Progenitor cell of endocrine pancreas (in vitro differentiated cells): ENCODE results near the gene LPP. TPM values are rescaled to one million over a fixed set of nuclear protein-coding genes. Genes with fewer than 3 reads are reported as not detected.
A peak's percentile ranks its signal among the peaks of the same experiment; 100 is the strongest.

Experiments used
- DNase-seq: peaks from one replicate; pipeline ENCODE4 v3.0.0; 2021; ENCODE audit warnings: low spot score; ENCODE audit not compliant: unreplicated experiment
- H3K27ac Mint-ChIP-seq: 2 replicates; pipeline ENCODE4 v1.8.0; 2021; ENCODE audit warnings: mild to moderate bottlenecking, moderate library complexity, mixed read lengths
- H3K27me3 Mint-ChIP-seq: 2 replicates; pipeline ENCODE4 v1.8.0; 2021; ENCODE audit warnings: mixed read lengths
- H3K36me3 Mint-ChIP-seq: 2 replicates; pipeline ENCODE4 v1.8.0; 2022; ENCODE audit warnings: mixed read lengths; ENCODE audit not compliant: insufficient read depth
- H3K4me1 Mint-ChIP-seq: 2 replicates; pipeline ENCODE4 v1.8.0; 2021; ENCODE audit warnings: low read depth, mixed read lengths
- H3K4me3 Mint-ChIP-seq: 2 replicates; pipeline ENCODE4 v1.8.0; 2021; ENCODE audit warnings: low read depth, mild to moderate bottlenecking, moderate library complexity, mixed read lengths
- H3K9me3 Mint-ChIP-seq: 2 replicates; pipeline ENCODE4 v1.8.0; 2021; ENCODE audit warnings: low read depth, mixed read lengths
- total RNA-seq: library from RNA; stranded (reverse); gene quantifications from 2 replicates; pipeline ENCODE4 v1.2.1, GENCODE V29; 2021
- TF ChIP-seq, protein P1 (sequence below): fragments of 200-600 bp; sonication (generic); IDR thresholded peaks from one replicate; pipeline ENCODE4 v1.5.0; 2021; ENCODE audit warnings: antibody characterized with exemption, mild to moderate bottlenecking; ENCODE audit not compliant: unreplicated experiment

The LPP gene
- total RNA-seq, 1 donor from 2014 or later = 131 TPM

- H3K9me3 Mint-ChIP-seq = peaks cover 23% of the 10 kb centered on the region
- DNase-seq = no peak
- no peak overlapping the region for H3K4me3 Mint-ChIP-seq
- H3K4me1 Mint-ChIP-seq = peaks cover 9% of the 10 kb centered on the region
- H3K27ac Mint-ChIP-seq = no peak overlapping the region
- peaks cover 28% of the 10 kb centered on the region for H3K36me3 Mint-ChIP-seq
- no peaks in the 10 kb centered on the region for H3K27me3 Mint-ChIP-seq
- TF ChIP-seq, protein P1, sequence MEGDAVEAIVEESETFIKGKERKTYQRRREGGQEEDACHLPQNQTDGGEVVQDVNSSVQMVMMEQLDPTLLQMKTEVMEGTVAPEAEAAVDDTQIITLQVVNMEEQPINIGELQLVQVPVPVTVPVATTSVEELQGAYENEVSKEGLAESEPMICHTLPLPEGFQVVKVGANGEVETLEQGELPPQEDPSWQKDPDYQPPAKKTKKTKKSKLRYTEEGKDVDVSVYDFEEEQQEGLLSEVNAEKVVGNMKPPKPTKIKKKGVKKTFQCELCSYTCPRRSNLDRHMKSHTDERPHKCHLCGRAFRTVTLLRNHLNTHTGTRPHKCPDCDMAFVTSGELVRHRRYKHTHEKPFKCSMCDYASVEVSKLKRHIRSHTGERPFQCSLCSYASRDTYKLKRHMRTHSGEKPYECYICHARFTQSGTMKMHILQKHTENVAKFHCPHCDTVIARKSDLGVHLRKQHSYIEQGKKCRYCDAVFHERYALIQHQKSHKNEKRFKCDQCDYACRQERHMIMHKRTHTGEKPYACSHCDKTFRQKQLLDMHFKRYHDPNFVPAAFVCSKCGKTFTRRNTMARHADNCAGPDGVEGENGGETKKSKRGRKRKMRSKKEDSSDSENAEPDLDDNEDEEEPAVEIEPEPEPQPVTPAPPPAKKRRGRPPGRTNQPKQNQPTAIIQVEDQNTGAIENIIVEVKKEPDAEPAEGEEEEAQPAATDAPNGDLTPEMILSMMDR = no peak
Observed at GRCh38 chr3:188378786-188379185, 224.8 kb downstream of the LPP start.

GRCh38 chr3:188380252-188380651, 226.3 kb downstream of the LPP start:
- TF ChIP-seq, protein P1 = no peak
- H3K27me3 Mint-ChIP-seq = no peaks in the 10 kb centered on the region
- H3K27ac Mint-ChIP-seq = no peak overlapping the region
- no peak overlapping the region for H3K4me3 Mint-ChIP-seq
- peaks cover 23% of the 10 kb centered on the region for H3K9me3 Mint-ChIP-seq
- H3K36me3 Mint-ChIP-seq = peaks cover 28% of the 10 kb centered on the region
- H3K4me1 Mint-ChIP-seq = peaks cover 18% of the 10 kb centered on the region
- no peak for DNase-seq

- Mint-ChIP-seq H3K9me3 (peaks cover 23% of the 10 kb centered on the region), H3K4me1 (peaks cover 23% of the 10 kb centered on the region), H3K27ac (no peak overlapping the region), H3K4me3 (no peak overlapping the region), H3K27me3 (no peaks in the 10 kb centered on the region), H3K36me3 (peaks cover 28% of the 10 kb centered on the region)
- TF ChIP-seq, protein P1 = no peak
- no peak for DNase-seq
Observed at GRCh38 chr3:188380722-188381121, 226.8 kb downstream of the LPP start.

DNA sequence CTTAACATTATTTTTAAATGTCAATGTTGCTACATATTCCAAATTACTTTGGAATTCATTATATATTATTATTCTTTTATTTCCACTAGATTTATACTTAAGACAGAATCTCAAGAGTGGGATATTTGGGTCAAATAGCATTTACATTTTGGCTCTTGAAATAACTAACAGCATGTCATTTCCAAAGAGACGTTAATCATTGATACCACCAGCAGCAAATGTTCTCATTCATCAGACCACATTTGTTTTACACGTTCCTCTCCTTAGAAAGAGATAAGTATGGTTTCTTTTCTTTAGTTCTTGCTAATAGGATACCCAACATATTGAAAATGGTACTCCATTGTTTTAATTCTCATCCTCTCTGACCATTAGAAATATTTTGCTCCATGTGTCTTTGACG, 229.8 kb downstream of the LPP start:
- Mint-ChIP-seq H3K27me3 (no peaks in the 10 kb centered on the region), H3K4me3 (no peak overlapping the region), H3K27ac (no peak overlapping the region), H3K9me3 (peaks cover 3% of the 10 kb centered on the region), H3K36me3 (peaks cover 11% of the 10 kb centered on the region), H3K4me1 (peaks cover 26% of the 10 kb centered on the region)
- TF ChIP-seq, protein P1 = no peak
- no peak for DNase-seq

DNA sequence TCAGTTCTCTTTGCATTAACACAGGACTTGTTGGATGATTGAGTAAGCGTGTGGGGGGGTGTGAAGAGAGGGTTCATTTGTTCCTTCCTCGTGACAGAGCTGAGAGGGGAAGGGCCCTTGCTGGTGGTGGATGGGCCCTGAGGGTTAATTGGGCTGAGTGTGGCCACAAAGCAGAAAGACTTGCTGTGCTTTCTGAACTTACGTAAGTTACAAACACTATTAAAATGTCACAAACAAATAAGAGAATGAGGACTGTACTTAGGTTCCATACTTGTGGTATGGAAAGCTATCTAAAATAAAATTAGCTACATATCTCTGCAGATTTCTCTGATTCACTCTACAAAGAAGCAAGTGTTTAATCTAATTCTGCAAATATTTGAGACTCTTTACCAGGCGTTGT, 231.3 kb downstream of the LPP start:
- Mint-ChIP-seq H3K4me1 (peaks cover 32% of the 10 kb centered on the region), H3K27ac (peak overlapping the region; percentile 2), H3K9me3 (no peaks in the 10 kb centered on the region), H3K4me3 (no peak overlapping the region), H3K27me3 (no peaks in the 10 kb centered on the region), H3K36me3 (peaks cover 5% of the 10 kb centered on the region)
- TF ChIP-seq, protein P1 = no peak
- DNase-seq = no peak
